Naive thymus-derived CD8-positive, alpha-beta T cell (primary cell): Measurements from ENCODE around the gene TMEM63B. TPM values are rescaled to one million over a fixed set of nuclear protein-coding genes. Genes with fewer than 3 reads are reported as not detected.

Experiments used
- ATAC-seq, 2 donors: fragments of 150-1000 bp; cut with Tn5 transposase in 1 of 2; sonication (Bioruptor Pico), chemical (Tn5 transposase) in 1 of 2; 1 replicate in 1 of 2; 2 replicates in 1 of 2; pipeline ENCODE4 v1.10.0; 2021; ENCODE audit warnings: mild to moderate bottlenecking in 2 of 2, moderate library complexity in 2 of 2
- POLR2A ChIA-PET: fragments of 350-600 bp; sonication (Branson Sonifier 250); formaldehyde crosslinking; loops from one replicate; lab custom pipeline; 2021; ENCODE audit warnings: antibody characterized with exemption; lab: Charles Lee
- DNase-seq, 10 donors: peaks; one replicate each; pipeline versions ENCODE4 v3.0.0 to v3.0.0-alpha.2; 2020 to 2022
- H3K27ac Mint-ChIP-seq, 10 donors: one replicate each; pipeline ENCODE4 v1.8.0; 2020 to 2022; ENCODE audit warnings: mild to moderate bottlenecking in 10 of 10, mixed read lengths in 10 of 10, moderate library complexity in 4 of 10, inconsistent platforms in 1 of 10
- H3K27me3 Mint-ChIP-seq, 5 donors: one replicate each; pipeline ENCODE4 v1.8.0; 2021 to 2022; ENCODE audit warnings: mixed read lengths in 5 of 5
- H3K36me3 Mint-ChIP-seq, 3 donors: one replicate each; pipeline ENCODE4 v1.8.0; 2020 to 2022; ENCODE audit warnings: mixed read lengths in 3 of 3, mild to moderate bottlenecking in 2 of 3, inconsistent platforms in 1 of 3
- H3K4me1 Mint-ChIP-seq, 4 donors: one replicate each; pipeline ENCODE4 v1.8.0; 2021 to 2022; ENCODE audit warnings: mixed read lengths in 4 of 4
- H3K4me3 Mint-ChIP-seq, 10 donors: one replicate each; pipeline ENCODE4 v1.8.0; 2020 to 2022; ENCODE audit warnings: mild to moderate bottlenecking in 10 of 10, mixed read lengths in 10 of 10, moderate library complexity in 6 of 10, inconsistent platforms in 1 of 10
- H3K9me3 Mint-ChIP-seq, 9 donors: one replicate each; pipeline ENCODE4 v1.8.0; 2020 to 2022; ENCODE audit warnings: mixed read lengths in 9 of 9, mild to moderate bottlenecking in 3 of 9, inconsistent platforms in 1 of 9, moderate library complexity in 1 of 9
- polyA plus RNA-seq, 3 donors: library from polyadenylated mRNA; unstranded; fragments of 300-500 nt; fragmentation: Illumina TruSeq; gene quantifications; one replicate each; pipeline ENCODE4 v1.2.3, GENCODE V29; 2021
- total RNA-seq, 8 experiments: library from RNA in 2 of 8; stranded (reverse) in 2 of 8; gene quantifications; one replicate each; pipeline ENCODE4 v1.2.3 and lab custom pipeline; 2021 to 2026

Gene TMEM63B
- total and polyA plus RNA-seq, 5 experiments from 2014 or later = 0.26 to 15.9 (median 2.2) TPM

- Mint-ChIP-seq H3K4me3 (no peak overlapping the region), H3K27ac (peak overlapping the region in 5 of 10 donors; percentile 58 to 87 (median 70)), H3K27me3 (no peaks in the 10 kb centered on the region), H3K9me3 (no peaks in the 10 kb centered on the region), H3K4me1 (peaks cover 7 to 33% (median 14%) of the 10 kb centered on the region in 4 donors), H3K36me3 (peaks cover 0 to 90% (median 6%) of the 10 kb centered on the region in 3 donors)
- ATAC-seq (no peak), DNase-seq (no peak)
- POLR2A ChIA-PET = interaction anchor here (0.5 kb wide), 1 partner anchor 9 kb away, joined by 4 read pairs; no protein-coding TSS in a partner anchor
These were observed 15.6 kb upstream of the TMEM63B start for GRCh38 chr6:44111434-44112417.

GRCh38 chr6:44113414-44113813, 13.9 kb upstream of the TMEM63B start:
- ATAC-seq (no peak), DNase-seq (no peak)
- POLR2A ChIA-PET = interaction anchor here (0.7 kb wide), 1 partner anchor 1607 kb away, joined by 3 read pairs; no protein-coding TSS in a partner anchor
- peaks cover 0 to 75% (median 6%) of the 10 kb centered on the region in 3 donors for H3K36me3 Mint-ChIP-seq
- no peak overlapping the region for H3K4me3 Mint-ChIP-seq
- H3K27ac Mint-ChIP-seq = peak overlapping the region in 1 of 10 donors; percentile 40
- H3K9me3 Mint-ChIP-seq = no peaks in the 10 kb centered on the region
- H3K4me1 Mint-ChIP-seq = peaks cover 22 to 44% (median 25%) of the 10 kb centered on the region in 4 donors
- H3K27me3 Mint-ChIP-seq = no peaks in the 10 kb centered on the region

DNA sequence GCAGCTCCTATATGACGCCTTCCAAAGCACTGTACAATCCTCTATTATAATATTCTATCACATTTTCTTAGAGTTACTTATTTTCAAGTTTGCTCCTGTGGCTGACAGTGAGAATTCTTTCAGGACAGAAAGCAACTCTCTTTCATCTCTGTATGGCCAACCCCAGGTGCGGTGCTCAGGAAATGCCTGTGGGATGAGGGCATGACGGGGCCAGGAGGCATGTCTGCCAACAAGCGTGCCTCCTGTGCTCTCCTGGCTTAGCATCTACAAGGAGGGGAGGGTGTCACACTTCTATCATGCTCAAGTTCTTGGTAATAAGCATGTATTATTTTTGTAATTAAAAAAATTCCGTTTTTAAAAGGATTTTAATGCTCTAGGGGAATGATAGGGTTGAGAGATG, 11.5 kb upstream of the TMEM63B start:
- H3K4me1 Mint-ChIP-seq = peaks cover 31 to 54% (median 45%) of the 10 kb centered on the region in 4 donors
- ATAC-seq (no peak), DNase-seq (no peak)
- H3K9me3 Mint-ChIP-seq = no peaks in the 10 kb centered on the region
- no peaks in the 10 kb centered on the region for H3K27me3 Mint-ChIP-seq
- peak overlapping the region in 3 of 10 donors; percentile 52 to 71 (median 55) for H3K27ac Mint-ChIP-seq
- peaks cover 0 to 52% (median 6%) of the 10 kb centered on the region in 3 donors for H3K36me3 Mint-ChIP-seq
- H3K4me3 Mint-ChIP-seq = no peak overlapping the region
- POLR2A ChIA-PET = no interaction called here

GRCh38 chr6:44116641-44117382, 10.5 kb upstream of the TMEM63B start:
- peaks cover 29 to 57% (median 46%) of the 10 kb centered on the region in 4 donors for H3K4me1 Mint-ChIP-seq
- POLR2A ChIA-PET = no interaction called here
- peak overlapping the region in 6 of 10 donors; percentile 24 to 69 (median 48) for H3K27ac Mint-ChIP-seq
- H3K9me3 Mint-ChIP-seq = no peaks in the 10 kb centered on the region
- H3K27me3 Mint-ChIP-seq = no peaks in the 10 kb centered on the region
- peaks cover 0 to 42% (median 6%) of the 10 kb centered on the region in 3 donors for H3K36me3 Mint-ChIP-seq
- ATAC-seq (no peak), DNase-seq (no peak)
- no peak overlapping the region for H3K4me3 Mint-ChIP-seq

GRCh38 chr6:44117397-44118128, 9.8 kb upstream of the TMEM63B start:
- POLR2A ChIA-PET = no interaction called here
- Mint-ChIP-seq H3K27ac (peak overlapping the region in 6 of 10 donors; percentile 24 to 68 (median 48)), H3K27me3 (no peaks in the 10 kb centered on the region), H3K4me1 (peaks cover 30 to 61% (median 50%) of the 10 kb centered on the region in 4 donors), H3K36me3 (peaks cover 0 to 35% (median 6%) of the 10 kb centered on the region in 3 donors), H3K9me3 (no peaks in the 10 kb centered on the region), H3K4me3 (peak overlapping the region in 3 of 10 donors; percentile 3 to 24 (median 7))
- DNase-seq (no peak), ATAC-seq (no peak)

DNA sequence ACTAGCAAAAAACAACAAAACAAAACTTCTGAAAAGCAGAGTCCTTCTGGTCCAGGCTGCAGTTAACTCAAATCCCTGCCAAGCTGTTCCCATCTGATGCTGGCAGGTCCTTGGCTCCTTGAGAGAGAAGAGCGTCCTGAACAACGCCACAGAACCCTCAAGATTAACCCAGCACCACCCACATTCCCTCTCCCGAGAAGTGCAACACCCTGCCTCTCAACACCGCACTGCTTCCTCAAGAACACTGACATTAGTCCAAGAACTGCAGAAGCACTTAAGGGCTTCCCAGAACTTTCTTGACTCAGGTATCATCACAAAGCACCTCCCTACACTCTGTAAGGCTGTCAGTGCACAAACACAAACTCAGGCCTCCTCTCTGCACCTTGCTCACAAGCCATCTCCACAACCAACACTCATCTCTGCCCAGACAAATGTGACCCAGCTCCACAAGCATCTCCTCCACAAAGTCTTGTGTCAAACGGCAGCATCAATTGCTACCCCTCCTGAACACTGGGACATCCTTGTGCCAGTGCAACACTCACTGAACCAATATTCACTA, 7.6 kb upstream of the TMEM63B start:
- no peaks in the 10 kb centered on the region for H3K27me3 Mint-ChIP-seq
- DNase-seq (no peak), ATAC-seq (no peak)
- peaks cover 0 to 17% (median 0%) of the 10 kb centered on the region in 3 donors for H3K36me3 Mint-ChIP-seq
- no peaks in the 10 kb centered on the region for H3K9me3 Mint-ChIP-seq
- H3K4me3 Mint-ChIP-seq = peak overlapping the region in 2 of 10 donors; percentile 24 to 27
- POLR2A ChIA-PET = no interaction called here
- H3K27ac Mint-ChIP-seq = peak overlapping the region in 7 of 10 donors; percentile 6 to 68 (median 27)
- H3K4me1 Mint-ChIP-seq = peaks cover 45 to 83% (median 72%) of the 10 kb centered on the region in 4 donors

GRCh38 chr6:44120692-44121443, 6.5 kb upstream of the TMEM63B start:
- Mint-ChIP-seq H3K36me3 (peaks cover 0 to 8% (median 0%) of the 10 kb centered on the region in 3 donors), H3K4me3 (peak overlapping the region in 1 of 10 donors; percentile 48), H3K27me3 (no peaks in the 10 kb centered on the region), H3K27ac (peak overlapping the region in 4 of 10 donors; percentile 4 to 74 (median 22)), H3K9me3 (no peaks in the 10 kb centered on the region), H3K4me1 (peaks cover 41 to 88% (median 77%) of the 10 kb centered on the region in 4 donors)
- ATAC-seq (no peak), DNase-seq (no peak)
- POLR2A ChIA-PET = no interaction called here

- POLR2A ChIA-PET = no interaction called here
These were observed 4.6 kb upstream of the TMEM63B start for GRCh38 chr6:44122801-44123200.

GRCh38 chr6:44123544-44123943, 3.8 kb upstream of the TMEM63B start:
- no peak for ATAC-seq
- no peaks in the 10 kb centered on the region for H3K9me3 Mint-ChIP-seq

More at GRCh38 chr6:44122801-44123200, 4.6 kb upstream of the TMEM63B start:
- ATAC-seq (peak in 1 of 2 donors; percentile 11), DNase-seq (peak in 3 of 10 donors; percentile 33 to 47 (median 39))
- Mint-ChIP-seq H3K27ac (peak overlapping the region in 9 of 10 donors; percentile 30 to 95 (median 76)), H3K9me3 (no peaks in the 10 kb centered on the region), H3K27me3 (no peaks in the 10 kb centered on the region), H3K4me1 (peaks cover 41 to 81% (median 70%) of the 10 kb centered on the region in 4 donors), H3K36me3 (peaks cover 0 to 5% (median 0%) of the 10 kb centered on the region in 3 donors), H3K4me3 (peak overlapping the region; percentile 23 to 77 (median 58))

DNA sequence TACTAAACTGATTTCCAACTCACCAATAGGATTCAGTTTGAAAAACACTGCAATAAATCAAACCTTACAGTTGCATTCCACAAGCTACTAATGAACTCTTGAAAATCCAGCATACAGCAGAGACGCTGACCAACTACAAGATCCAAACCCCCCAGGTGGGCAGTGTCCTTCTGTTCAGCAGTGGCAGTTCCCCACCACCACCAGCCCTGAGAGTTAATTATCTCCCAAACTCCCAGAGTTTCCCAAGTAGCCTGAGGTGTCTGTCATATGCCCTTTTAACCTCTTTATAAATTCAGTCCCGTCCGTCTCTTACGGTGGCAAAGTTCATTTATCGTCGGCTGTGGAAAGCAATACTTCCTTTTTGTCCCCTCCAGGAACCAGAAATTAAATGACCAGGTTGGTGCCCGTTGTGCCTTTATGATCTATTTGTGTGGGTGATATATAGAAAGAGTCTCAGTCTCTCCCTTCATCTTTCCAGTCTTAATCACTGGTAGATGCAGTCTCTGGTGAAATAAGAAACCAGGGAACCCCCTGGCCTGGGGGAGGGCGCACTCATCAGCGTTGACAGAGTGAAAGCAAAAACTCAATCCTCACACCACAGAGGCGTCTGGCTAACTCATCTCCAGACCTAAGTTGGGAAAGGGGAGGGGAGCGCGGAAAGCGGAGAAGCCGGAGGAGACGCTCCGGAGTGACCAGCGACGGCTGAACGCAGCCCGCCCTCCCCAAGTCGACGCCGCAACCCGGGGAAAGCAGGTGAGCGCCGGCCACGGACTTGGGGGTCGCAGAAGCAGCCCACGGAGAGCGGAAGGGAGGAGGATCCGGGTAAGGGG, 819 bp upstream of the TMEM63B start:
- POLR2A ChIA-PET = no interaction called here
- Mint-ChIP-seq H3K9me3 (no peaks in the 10 kb centered on the region), H3K27ac (peak overlapping the region; percentile 88 to 98 (median 96)), H3K36me3 (peaks cover 0 to 5% (median 0%) of the 10 kb centered on the region in 3 donors), H3K27me3 (no peaks in the 10 kb centered on the region), H3K4me3 (peak overlapping the region; percentile 90 to 99 (median 96)), H3K4me1 (peaks cover 35 to 64% (median 58%) of the 10 kb centered on the region in 4 donors)
- ATAC-seq = peak; percentile 55 to 71
- DNase-seq = peak; percentile 32 to 73 (median 53)

More at GRCh38 chr6:44123544-44123943, 3.8 kb upstream of the TMEM63B start:
- peaks cover 0 to 5% (median 0%) of the 10 kb centered on the region in 3 donors for H3K36me3 Mint-ChIP-seq
- H3K27ac Mint-ChIP-seq = peak overlapping the region in 9 of 10 donors; percentile 30 to 95 (median 76)
- H3K27me3 Mint-ChIP-seq = no peaks in the 10 kb centered on the region
- DNase-seq = no peak
- POLR2A ChIA-PET = no interaction called here
- H3K4me3 Mint-ChIP-seq = peak overlapping the region in 9 of 10 donors; percentile 36 to 77 (median 64)
- H3K4me1 Mint-ChIP-seq = peaks cover 43 to 76% (median 69%) of the 10 kb centered on the region in 4 donors
